GM12873 (cell line): ENCODE results near the gene NLE1.

Source experiments
- CTCF ChIP-seq: IDR thresholded peaks from 2 replicates; pipeline ENCODE4 v1.5.1; 2012; ENCODE audit warnings: low read depth, mild to moderate bottlenecking, moderate library complexity, low read length, control low read depth; ENCODE audit not compliant: insufficient read depth; ENCODE audit errors: missing control alignments

The NLE1 gene

GRCh38 chr17:35099908-35100307, 42.2 kb downstream of the NLE1 start:
- TF ChIP-seq CTCF, result no peak

- TF ChIP-seq CTCF, result no peak
These were observed 44.3 kb downstream of the NLE1 start for GRCh38 chr17:35097776-35098175.

GRCh38 chr17:35095741-35096140, 46.4 kb downstream of the NLE1 start:
- TF ChIP-seq CTCF, result no peak

- TF ChIP-seq CTCF, result no peak
These were observed 47.2 kb downstream of the NLE1 start for GRCh38 chr17:35094902-35095301.

- no peak for TF ChIP-seq CTCF
These were observed 52.4 kb downstream of the NLE1 start for GRCh38 chr17:35089586-35090296.

GRCh38 chr17:35088881-35089585, 53.1 kb downstream of the NLE1 start:
- peak; percentile 80 for TF ChIP-seq CTCF

GRCh38 chr17:35088356-35088880, 53.7 kb downstream of the NLE1 start:
- TF ChIP-seq CTCF, result peak; percentile 30
